Prostate gland (tissue), 2 donors: ENCODE data around the gene KAZN. TPM values are rescaled to one million over a fixed set of nuclear protein-coding genes. Genes with fewer than 3 reads are reported as not detected.
A peak's percentile ranks its signal among the peaks of the same experiment; 100 is the strongest.

ENCODE experiments used
- DNase-seq: peaks from one replicate; pipeline ENCODE4 v3.0.0-alpha.2; 2019; ENCODE audit warnings: low spot score
- H3K27ac ChIP-seq, 2 donors: fragments of 200-600 bp; sonication (generic); 2 replicates each; pipeline ENCODE4 v1.5.1; 2017 to 2019
- H3K27me3 ChIP-seq: fragments of 200-600 bp; sonication (generic); replicated peaks from 2 replicates; pipeline ENCODE4 v1.5.1; 2019; ENCODE audit not compliant: insufficient read depth
- H3K36me3 ChIP-seq, 2 donors: fragments of 200-600 bp; sonication (generic); 1 replicate in 1 of 2; 2 replicates in 1 of 2; pipeline versions ENCODE4 v1.5.1 to v1.8.1; 2017 to 2019
- H3K4me1 ChIP-seq: fragments of 200-600 bp; sonication (generic); replicated peaks from 2 replicates; pipeline ENCODE4 v1.5.1; 2019
- H3K4me3 ChIP-seq, 2 donors: fragments of 200-600 bp; sonication (generic); 2 replicates each; pipeline ENCODE4 v1.5.1; 2017 to 2019
- H3K9me3 ChIP-seq: fragments of 200-600 bp; sonication (generic); 2 replicates; pipeline ENCODE4 v1.5.1; 2017
- CTCF ChIP-seq, 4 experiments: fragments of 200-600 bp in 2 of 4; fragments of 450-650 bp in 2 of 4; sonication (generic) in 2 of 4; IDR thresholded peaks; 1 replicate in 3 of 4; 2 replicates in 1 of 4; pipeline ENCODE4 v1.5.1; 2016 to 2019; ENCODE audit warnings: antibody characterized with exemption in 4 of 4, mild to moderate bottlenecking in 2 of 4, moderate library complexity in 2 of 4
- POLR2A ChIP-seq: fragments of 450-650 bp; IDR thresholded peaks from one replicate; pipeline ENCODE4 v1.6.1; 2016; ENCODE audit warnings: antibody characterized with exemption, mild to moderate bottlenecking
- POLR2AphosphoS5 ChIP-seq: sonication (generic); formaldehyde crosslinking; IDR thresholded peaks from one replicate; pipeline ENCODE4 v1.6.1; 2017; ENCODE audit warnings: antibody characterized with exemption
- WGBS: methylation state at CpG from one replicate; pipeline ENCODE4 v1.1.5; 2018; 5-methylcytosine and 5-hydroxymethylcytosine counted together
- intact Hi-C: fragments of 100-400 bp; cut with DNase I; formaldehyde crosslinking; loops from one replicate; pipeline ENCODE4 v1.14.2; 2022
- total RNA-seq, 2 donors: library from RNA; depleted of rRNA; stranded (reverse); fragments of >200 nt; gene quantifications; one replicate each; pipeline ENCODE4 v1.1.0, GENCODE V29; 2016

Gene KAZN
- total RNA-seq, 2 donors from 2014 or later, result 8.3 to 12.7 TPM

GRCh38 chr1:15150376-15150775, 551.9 kb downstream of the KAZN start:
- Histone ChIP-seq H3K36me3 (no peaks in the 10 kb centered on the region), H3K27ac (no peak overlapping the region), H3K27me3 (no peaks in the 10 kb centered on the region), H3K9me3 (no peaks in the 10 kb centered on the region), H3K4me3 (no peak overlapping the region), H3K4me1 (no peaks in the 10 kb centered on the region)
- intact Hi-C loops, result loop anchor here (5.0 kb wide), 1 partner anchor 52 kb away; no protein-coding TSS in a partner anchor
- no peak for DNase-seq
- 86% methylated on average over 3 of the region's 3 CpGs for WGBS
- no peak for TF ChIP-seq POLR2AphosphoS5
- no peak for TF ChIP-seq CTCF (IDR thresholded peaks at IDR 0.05)
- no peak for TF ChIP-seq POLR2A

GRCh38 chr1:15151377-15151806, 552.9 kb downstream of the KAZN start:
- 40% methylated on average over 5 of the region's 5 CpGs for WGBS
- TF ChIP-seq POLR2AphosphoS5 (no peak), POLR2A (no peak)
- intact Hi-C loops, result loop anchor here (5.0 kb wide), 1 partner anchor 51 kb away; no protein-coding TSS in a partner anchor
- no peak for DNase-seq
- H3K4me3 ChIP-seq, result no peak overlapping the region
- no peaks in the 10 kb centered on the region for H3K9me3 ChIP-seq
- peak overlapping the region in 1 of 2 donors; percentile 39 for H3K27ac ChIP-seq
- peaks cover 3% of the 10 kb centered on the region for H3K4me1 ChIP-seq
- no peaks in the 10 kb centered on the region for H3K27me3 ChIP-seq
- no peaks in the 10 kb centered on the region for H3K36me3 ChIP-seq

GRCh38 chr1:15151871-15152270, 553.4 kb downstream of the KAZN start:
- WGBS, result 62% methylated on average over 3 of the region's 3 CpGs
- intact Hi-C loops, result loop anchor here (1.0 to 5.0 kb wide), 2 partner anchors 50 to 120 kb away; no protein-coding TSS in a partner anchor

DNA sequence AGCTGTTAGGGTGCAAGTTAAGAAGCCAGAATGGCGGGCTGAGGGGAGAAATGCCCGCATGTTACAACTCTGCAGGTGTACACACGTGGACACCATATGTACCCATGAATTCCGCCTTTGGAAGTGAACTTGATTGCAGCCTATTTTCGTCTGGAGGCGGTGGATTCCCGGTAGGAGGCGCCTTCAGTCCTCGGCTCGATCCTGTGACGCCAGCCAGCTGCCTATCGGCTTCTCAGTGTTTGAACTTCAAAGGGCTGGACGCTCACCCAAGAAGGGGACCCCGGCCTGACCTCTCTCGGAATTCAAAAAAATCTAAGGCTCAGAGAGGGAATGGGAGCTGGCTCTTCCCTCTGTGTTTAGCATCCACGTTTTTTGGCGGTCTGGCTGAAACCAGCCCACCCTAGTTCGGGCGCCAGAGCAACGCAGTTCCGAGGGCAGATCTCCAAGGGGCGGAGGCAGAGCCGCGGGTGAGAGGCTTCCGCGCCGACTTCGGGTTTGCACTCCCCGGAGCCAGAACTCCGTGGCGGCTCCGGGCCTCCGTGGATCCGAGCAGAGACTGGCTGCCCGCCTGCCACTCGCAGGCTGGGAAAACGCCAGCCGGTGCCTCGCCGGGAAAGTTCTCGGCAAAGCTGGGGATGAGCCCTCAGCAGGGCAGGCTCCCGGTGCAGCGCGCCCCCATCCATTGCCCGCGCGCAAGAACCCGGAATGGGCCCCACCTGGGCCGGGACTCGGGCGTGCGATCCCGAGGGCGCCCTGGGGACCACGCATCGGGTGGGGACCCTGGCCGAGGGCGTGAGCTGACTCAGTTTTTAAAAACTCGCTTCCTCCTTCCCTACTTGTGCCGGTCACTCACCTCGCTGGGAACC, 554.1 kb downstream of the KAZN start:
- TF ChIP-seq POLR2A (peak; percentile 66), CTCF (IDR thresholded peaks at IDR 0.05) (peak; percentile 57 to 84 (median 74)), POLR2AphosphoS5 (peak; percentile 81)
- DNase-seq, result peak; percentile 91
- H3K36me3 ChIP-seq, result no peaks in the 10 kb centered on the region
- intact Hi-C loops, result loop anchor here (1.0 to 5.0 kb wide), 2 partner anchors 50 to 120 kb away; no protein-coding TSS in a partner anchor
- H3K9me3 ChIP-seq, result no peaks in the 10 kb centered on the region
- H3K4me1 ChIP-seq, result peaks cover 4% of the 10 kb centered on the region
- WGBS, result 1% methylated on average over 43 of the region's 61 CpGs
- peak overlapping the region; percentile 79 to 91 for H3K27ac ChIP-seq
- no peaks in the 10 kb centered on the region for H3K27me3 ChIP-seq
- H3K4me3 ChIP-seq, result peak overlapping the region; percentile 71 to 82

More at GRCh38 chr1:15151871-15152270, 553.4 kb downstream of the KAZN start:
- Histone ChIP-seq H3K27ac (peak overlapping the region; percentile 79 to 91), H3K4me1 (peaks cover 4% of the 10 kb centered on the region), H3K36me3 (no peaks in the 10 kb centered on the region), H3K27me3 (no peaks in the 10 kb centered on the region), H3K4me3 (peak overlapping the region in 1 of 2 donors; percentile 82), H3K9me3 (no peaks in the 10 kb centered on the region)
- DNase-seq, result no peak
- TF ChIP-seq POLR2A (no peak), CTCF (IDR thresholded peaks at IDR 0.05) (no peak), POLR2AphosphoS5 (no peak)

- Histone ChIP-seq H3K4me1 (peaks cover 4% of the 10 kb centered on the region), H3K4me3 (peak within 1 kb of the TSS; percentile 71 to 82), H3K36me3 (no peaks in the 10 kb centered on the region), H3K9me3 (no peaks in the 10 kb centered on the region), H3K27ac (peak within 1 kb of the TSS; percentile 79 to 91), H3K27me3 (no peaks in the 10 kb centered on the region)
- WGBS, result 1% methylated on average over 34 of the region's 56 CpGs
- intact Hi-C loops, result loop anchor here (5.0 kb wide), 1 partner anchor 49 kb away; no protein-coding TSS in a partner anchor
- DNase-seq, result peak; percentile 74
- peak in 1 of 4 experiments; percentile 3 for TF ChIP-seq CTCF (IDR thresholded peaks at IDR 0.05)
- no peak for TF ChIP-seq POLR2AphosphoS5
- peak; percentile 88 for TF ChIP-seq POLR2A
Measured at GRCh38 chr1:15153184-15153841, 554.8 kb downstream of the KAZN start, which contains the start of gene TMEM51. Gene TMEM51, plus strand, starts transcription at chr1:15153747. Its CDS starts 61,341 bp downstream, at chr1:15215088.
